GM23338 (cell line): Measurements from ENCODE around the gene SPECC1. TPM values are rescaled to one million over a fixed set of nuclear protein-coding genes. Genes with fewer than 3 reads are reported as not detected.
A peak's percentile ranks its signal among the peaks of the same experiment; 100 is the strongest.
"Not testable (repeated sequence)": the region's sequence is repeated elsewhere in the genome, so short reads cannot be mapped to it uniquely, and the experiment has no call there.

ENCODE experiments used
- ATAC-seq: fragments of 200-7000 bp; cut with Tn5 transposase; 3 replicates; pipeline ENCODE4 v1.9.1; 2020
- DNase-seq: peaks from one replicate; pipeline ENCODE4 v3.0.0-alpha.2; 2015; ENCODE audit warnings: low spot score
- H2AFZ ChIP-seq: fragments of 200-600 bp; sonication (generic); 2 replicates; pipeline ENCODE4 v1.8.0; 2016; ENCODE audit warnings: antibody characterized with exemption, mild to moderate bottlenecking, moderate library complexity
- H3F3A ChIP-seq: fragments of 200-600 bp; sonication (generic); replicated peaks from 2 replicates; pipeline ENCODE4 v1.8.0; 2017; ENCODE audit warnings: antibody characterized with exemption, mixed run types, low read depth
- H3K27ac ChIP-seq: fragments of 200-600 bp; sonication (generic); 2 replicates; pipeline ENCODE4 v1.6.1; 2016; ENCODE audit warnings: low read depth
- H3K27me3 ChIP-seq: fragments of 200-600 bp; sonication (generic); 2 replicates; pipeline ENCODE4 v1.8.0; 2016; ENCODE audit warnings: mild to moderate bottlenecking, mixed run types, moderate library complexity; ENCODE audit not compliant: insufficient read depth
- H3K36me3 ChIP-seq: fragments of 200-600 bp; sonication (generic); 2 replicates; pipeline ENCODE4 v1.8.0; 2016; ENCODE audit warnings: mild to moderate bottlenecking; ENCODE audit not compliant: insufficient read depth
- H3K4me1 ChIP-seq: fragments of 200-600 bp; sonication (generic); 2 replicates; pipeline ENCODE4 v1.8.0; 2016; ENCODE audit warnings: mild to moderate bottlenecking, moderate library complexity; ENCODE audit not compliant: insufficient read depth
- H3K4me2 ChIP-seq: fragments of 200-600 bp; sonication (generic); 2 replicates; pipeline ENCODE4 v1.7.1; 2017; ENCODE audit warnings: mixed run types
- H3K4me3 ChIP-seq: fragments of 200-600 bp; sonication (generic); 2 replicates; pipeline ENCODE4 v1.6.1; 2016; ENCODE audit warnings: mixed run types
- H3K79me2 ChIP-seq: fragments of 200-600 bp; sonication (generic); replicated peaks from 2 replicates; pipeline ENCODE4 v1.8.0; 2017; ENCODE audit warnings: mild to moderate bottlenecking; ENCODE audit not compliant: insufficient read depth
- H3K9me2 ChIP-seq: fragments of 200-600 bp; sonication (generic); 2 replicates; pipeline ENCODE4 v1.8.0; 2017; ENCODE audit not compliant: insufficient read depth
- H4K20me1 ChIP-seq: fragments of 200-600 bp; sonication (generic); replicated peaks from 2 replicates; pipeline ENCODE4 v1.8.0; 2017; ENCODE audit warnings: mild to moderate bottlenecking; ENCODE audit not compliant: insufficient read depth
- H3K27ac Mint-ChIP-seq: 2 replicates; pipeline ENCODE4 v1.8.0; 2020; ENCODE audit warnings: inconsistent platforms, mild to moderate bottlenecking, moderate library complexity, mixed read lengths
- H3K27me3 Mint-ChIP-seq: 3 replicates; pipeline ENCODE4 v1.8.0; 2022; ENCODE audit warnings: low read depth, mild to moderate bottlenecking, moderate library complexity, mixed read lengths, inconsistent platforms; ENCODE audit not compliant: insufficient read depth, poor library complexity
- H3K36me3 Mint-ChIP-seq: 3 replicates; pipeline ENCODE4 v1.8.0; 2021; ENCODE audit warnings: low read depth, mild to moderate bottlenecking, inconsistent platforms, moderate library complexity, mixed read lengths
- H3K4me1 Mint-ChIP-seq: 3 replicates; pipeline ENCODE4 v1.8.0; 2020; ENCODE audit warnings: mild to moderate bottlenecking, inconsistent platforms, mixed read lengths
- H3K4me3 Mint-ChIP-seq: 3 replicates; pipeline ENCODE4 v1.8.0; 2021; ENCODE audit warnings: moderate library complexity, mild to moderate bottlenecking, inconsistent platforms, mixed read lengths
- H3K9me3 Mint-ChIP-seq: 3 replicates; pipeline ENCODE4 v1.8.0; 2020; ENCODE audit warnings: moderate library complexity, mild to moderate bottlenecking, inconsistent platforms, mixed read lengths
- CTCF ChIP-seq, 2 experiments: fragments of 200-600 bp in 1 of 2; sonication (generic) in 1 of 2; conservative IDR thresholded peaks; 2 replicates each; pipeline versions ENCODE4 v1.5.1 to v1.6.1; 2016 to 2017; ENCODE audit warnings: antibody characterized with exemption in 2 of 2, low read depth in 2 of 2, mild to moderate bottlenecking in 2 of 2, moderate library complexity in 1 of 2
- EZH2 ChIP-seq: fragments of 200-600 bp; sonication (generic); IDR thresholded peaks from one replicate; pipeline ENCODE4 v1.8.0; 2017; ENCODE audit warnings: antibody characterized with exemption, mild to moderate bottlenecking, low read depth; ENCODE audit not compliant: unreplicated experiment
- EZH2phosphoT487 ChIP-seq: fragments of 200-600 bp; sonication (generic); IDR thresholded peaks from one replicate; pipeline ENCODE4 v1.8.1; 2018; ENCODE audit warnings: antibody characterized with exemption; ENCODE audit not compliant: unreplicated experiment
- JUNB ChIP-seq: IDR thresholded peaks from one replicate; pipeline ENCODE4 v1.6.1; 2016; ENCODE audit warnings: antibody characterized with exemption; ENCODE audit not compliant: unreplicated experiment
- POLR2AphosphoS5 ChIP-seq: IDR thresholded peaks from 2 replicates; pipeline ENCODE4 v1.6.1; 2016; ENCODE audit warnings: antibody characterized with exemption, low read depth
- STAT1 ChIP-seq: IDR thresholded peaks from one replicate; pipeline ENCODE4 v1.6.1; 2016; ENCODE audit warnings: antibody characterized with exemption; ENCODE audit not compliant: unreplicated experiment
- ZNF114 ChIP-seq: fragments of 250-450 bp; sonication (Bioruptor Pico); IDR thresholded peaks from 2 replicates; pipeline ENCODE4 v1.5.0; 2020; ENCODE audit warnings: mild to moderate bottlenecking, moderate library complexity
- ZNF331 ChIP-seq: fragments of 250-450 bp; sonication (Bioruptor Pico); IDR thresholded peaks from 2 replicates; pipeline ENCODE4 v1.5.0; 2020; ENCODE audit warnings: low read depth, mild to moderate bottlenecking, moderate library complexity
- polyA plus RNA-seq: library from polyadenylated mRNA; unstranded; fragments of >200 nt; fragmentation: Nextera tagmentation; extraction: Ambion mirVana; gene quantifications from 2 replicates; pipeline ENCODE4 v1.2.1, GENCODE V29; 2016
- total RNA-seq: library from RNA; depleted of rRNA; stranded (reverse); fragments of >200 nt; shearing (Covaris generic); gene quantifications from 2 replicates; pipeline ENCODE4 v1.2.3, GENCODE V29; 2014
- TF ChIP-seq, protein P1 (sequence below): IDR thresholded peaks from 2 replicates; pipeline ENCODE4 v1.6.1; 2016; ENCODE audit warnings: antibody characterized with exemption

Gene SPECC1
- total and polyA plus RNA-seq, 2 experiments from 2014 or later = 42.6 to 101 TPM

GRCh38 chr17:20105539-20106280 is 96.6 kb downstream of the SPECC1 start:
- peaks cover 12% of the 10 kb centered on the region for H3K9me3 Mint-ChIP-seq
- no peaks in the 10 kb centered on the region for H3F3A ChIP-seq
- peaks cover 5% of the 10 kb centered on the region; the same call in 1 of the 2 replicates for H3K4me1 ChIP-seq
- peak; percentile 52 for DNase-seq
- no peak overlapping the region for H2AFZ ChIP-seq
- ATAC-seq = peak; percentile 65
- no peak overlapping the region for H3K4me2 ChIP-seq
- no peaks in the 10 kb centered on the region for H3K9me2 ChIP-seq
- H3K27ac ChIP-seq = no peak overlapping the region
- H3K4me3 ChIP-seq = no peak overlapping the region
- H3K79me2 ChIP-seq = no peaks in the 10 kb centered on the region
- no peaks in the 10 kb centered on the region for H3K27me3 Mint-ChIP-seq
- no peak overlapping the region for H3K27ac Mint-ChIP-seq
- no peak overlapping the region for H3K4me3 Mint-ChIP-seq
- no peaks in the 10 kb centered on the region for H3K27me3 ChIP-seq
- TF ChIP-seq CTCF (conservative IDR thresholded peaks at IDR 0.05; ENCODE audit: low read depth in 2 of 2) = peak; percentile 27 to 57; a peak in 3 of 4 replicates
- TF ChIP-seq POLR2AphosphoS5 = no peak
- TF ChIP-seq EZH2phosphoT487 = no peak
- no peak for TF ChIP-seq ZNF114
- TF ChIP-seq ZNF331 (CRISPR knock-in tag) = no peak
- TF ChIP-seq STAT1 = no peak
- H4K20me1 ChIP-seq = no peaks in the 10 kb centered on the region
- H3K36me3 ChIP-seq = no peaks in the 10 kb centered on the region
- peaks cover 11% of the 10 kb centered on the region for H3K4me1 Mint-ChIP-seq
- peaks cover 10% of the 10 kb centered on the region for H3K36me3 Mint-ChIP-seq

- not testable (repeated sequence) for H3K27me3 ChIP-seq, DNase-seq, ATAC-seq, H3K79me2 ChIP-seq, H3K4me2 ChIP-seq, H3K36me3 ChIP-seq, H3K27ac Mint-ChIP-seq, H3K9me2 ChIP-seq, H3F3A ChIP-seq, H3K27ac ChIP-seq, H3K4me3 ChIP-seq, H4K20me1 ChIP-seq, H2AFZ ChIP-seq, H3K4me3 Mint-ChIP-seq, H3K27me3 Mint-ChIP-seq, H3K4me1 ChIP-seq
- peaks cover 12% of the 10 kb centered on the region for H3K9me3 Mint-ChIP-seq
- peaks cover 10% of the 10 kb centered on the region for H3K36me3 Mint-ChIP-seq
- H3K4me1 Mint-ChIP-seq = peaks cover 11% of the 10 kb centered on the region
These were observed 97.3 kb downstream of the SPECC1 start for GRCh38 chr17:20106446-20106845.

DNA sequence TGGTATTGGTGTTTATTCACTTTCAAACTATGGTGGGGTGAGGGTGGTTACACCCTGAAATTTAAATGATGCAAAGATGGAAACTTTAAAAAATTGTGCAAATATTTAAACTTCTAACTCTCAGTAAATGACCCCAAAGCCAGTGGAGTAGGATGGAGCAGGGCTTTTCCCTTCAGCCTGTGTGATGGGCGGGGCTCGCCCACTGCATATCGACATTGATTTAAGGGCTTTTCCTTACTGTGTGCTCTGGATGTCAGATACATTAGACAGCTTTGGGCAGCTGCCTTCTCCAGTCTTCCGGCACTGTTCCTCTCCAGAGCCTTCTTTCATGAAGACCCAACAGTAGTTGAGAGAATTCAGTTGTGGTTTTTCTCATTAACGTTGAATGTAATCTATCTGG is 99.9 kb downstream of the SPECC1 start:
- no peaks in the 10 kb centered on the region for H4K20me1 ChIP-seq
- no peaks in the 10 kb centered on the region for H3K27me3 ChIP-seq
- no peaks in the 10 kb centered on the region for H3F3A ChIP-seq
- ATAC-seq (no peak), DNase-seq (no peak)
- Mint-ChIP-seq H3K4me3 (no peak overlapping the region), H3K9me3 (peaks cover 12% of the 10 kb centered on the region), H3K4me1 (no peaks in the 10 kb centered on the region), H3K36me3 (peaks cover 10% of the 10 kb centered on the region), H3K27ac (no peak overlapping the region), H3K27me3 (peaks cover 3% of the 10 kb centered on the region)
- no peaks in the 10 kb centered on the region for H3K36me3 ChIP-seq
- H3K4me2 ChIP-seq = no peak overlapping the region
- no peak overlapping the region for H3K4me3 ChIP-seq
- no peaks in the 10 kb centered on the region for H3K9me2 ChIP-seq
- no peak overlapping the region for H3K27ac ChIP-seq
- H3K79me2 ChIP-seq = no peaks in the 10 kb centered on the region
- no peaks in the 10 kb centered on the region for H3K4me1 ChIP-seq
- H2AFZ ChIP-seq = no peak overlapping the region
- TF ChIP-seq CTCF (conservative IDR thresholded peaks at IDR 0.05; ENCODE audit: low read depth in 2 of 2) (no peak), JUNB (no peak), ZNF114 (no peak), ZNF331 (CRISPR knock-in tag) (no peak), EZH2 (no peak)
- TF ChIP-seq, protein P1, sequence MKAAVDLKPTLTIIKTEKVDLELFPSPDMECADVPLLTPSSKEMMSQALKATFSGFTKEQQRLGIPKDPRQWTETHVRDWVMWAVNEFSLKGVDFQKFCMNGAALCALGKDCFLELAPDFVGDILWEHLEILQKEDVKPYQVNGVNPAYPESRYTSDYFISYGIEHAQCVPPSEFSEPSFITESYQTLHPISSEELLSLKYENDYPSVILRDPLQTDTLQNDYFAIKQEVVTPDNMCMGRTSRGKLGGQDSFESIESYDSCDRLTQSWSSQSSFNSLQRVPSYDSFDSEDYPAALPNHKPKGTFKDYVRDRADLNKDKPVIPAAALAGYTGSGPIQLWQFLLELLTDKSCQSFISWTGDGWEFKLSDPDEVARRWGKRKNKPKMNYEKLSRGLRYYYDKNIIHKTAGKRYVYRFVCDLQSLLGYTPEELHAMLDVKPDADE = no peak
